Measurements from ENCODE around the gene RNF125. TPM values are rescaled to one million over a fixed set of nuclear protein-coding genes. Genes with fewer than 3 reads are reported as not detected.

RNF125 gene
- total and polyA plus RNA-seq, 9 of the 15 experiments (the other 6 are each of a cell fraction or from before 2014, with no cell fraction given): 0.01 to 0.29 (median 0.07) TPM; not detected in 1

- TF ChIP-seq ZFP36 (IDR thresholded peaks at IDR 0.05; ENCODE audit: low read depth, low read length, partially characterized antibody): peak; percentile 19
- TF ChIP-seq, protein P1, sequence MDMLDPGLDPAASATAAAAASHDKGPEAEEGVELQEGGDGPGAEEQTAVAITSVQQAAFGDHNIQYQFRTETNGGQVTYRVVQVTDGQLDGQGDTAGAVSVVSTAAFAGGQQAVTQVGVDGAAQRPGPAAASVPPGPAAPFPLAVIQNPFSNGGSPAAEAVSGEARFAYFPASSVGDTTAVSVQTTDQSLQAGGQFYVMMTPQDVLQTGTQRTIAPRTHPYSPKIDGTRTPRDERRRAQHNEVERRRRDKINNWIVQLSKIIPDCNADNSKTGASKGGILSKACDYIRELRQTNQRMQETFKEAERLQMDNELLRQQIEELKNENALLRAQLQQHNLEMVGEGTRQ (CRISPR knock-in tag; IDR thresholded peaks at IDR 0.05): no peak
- TF ChIP-seq, protein P2, sequence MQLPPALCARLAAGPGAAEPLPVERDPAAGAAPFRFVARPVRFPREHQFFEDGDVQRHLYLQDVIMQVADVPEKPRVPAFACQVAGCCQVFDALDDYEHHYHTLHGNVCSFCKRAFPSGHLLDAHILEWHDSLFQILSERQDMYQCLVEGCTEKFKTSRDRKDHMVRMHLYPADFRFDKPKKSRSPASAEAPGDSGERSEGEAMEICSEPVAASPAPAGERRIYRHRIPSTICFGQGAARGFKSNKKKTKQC (CRISPR knock-in tag; IDR thresholded peaks at IDR 0.05): no peak
- no peak for TF ChIP-seq CEBPG (CRISPR knock-in tag; IDR thresholded peaks at IDR 0.05)
- TF ChIP-seq CEBPG (tag; conservative IDR thresholded peaks at IDR 0.05 in 1 of 2, IDR thresholded peaks at IDR 0.05 in 1 of 2): peak in 1 of 2 experiments; percentile 61; a peak in 1 of 4 replicates
- peak; percentile 56 for TF ChIP-seq RBM25 (IDR thresholded peaks at IDR 0.05; ENCODE audit: low read depth, low read length, severe bottlenecking)
- TF ChIP-seq BCOR (IDR thresholded peaks at IDR 0.05): 0 out of 2 replicates have a peak, but pooled peaks have one; percentile 11
- peak; percentile 38; the same call in 1 of the 2 replicates for TF ChIP-seq RFX1 (IDR thresholded peaks at IDR 0.05)
- TF ChIP-seq CEBPB (tag; IDR thresholded peaks at IDR 0.05): peak; percentile 78
- TF ChIP-seq, protein P3, sequence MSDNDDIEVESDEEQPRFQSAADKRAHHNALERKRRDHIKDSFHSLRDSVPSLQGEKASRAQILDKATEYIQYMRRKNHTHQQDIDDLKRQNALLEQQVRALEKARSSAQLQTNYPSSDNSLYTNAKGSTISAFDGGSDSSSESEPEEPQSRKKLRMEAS (CRISPR knock-in tag; IDR thresholded peaks at IDR 0.05): no peak
- no peak overlapping the region for H3K27ac ChIP-seq (ENCODE audit: extremely low read depth, low read depth, low read length)
Measured at GRCh38 chr18:32048507-32049091, 30.0 kb downstream of the RNF125 start.

More at GRCh38 chr18:32048507-32049091, 30.0 kb downstream of the RNF125 start:
- ATAC-seq: peak; percentile 47
- BruUV-seq (replicated peaks): no TSS peak
- Histone ChIP-seq H3K27me3 (ENCODE audit: control insufficient read depth in 2 of 2, insufficient read depth in 2 of 2, low read length in 2 of 2) (peaks cover 0 to 4% of the 10 kb centered on the region in 2 experiments; a peak in 3 of 5 replicates), H3K9me3 (replicated peaks; ENCODE audit: control insufficient read depth, insufficient read depth, low read depth, low read length) (no peaks in the 10 kb centered on the region), H3K9me1 (ENCODE audit: control insufficient read depth, insufficient read depth, low read length) (no peaks in the 10 kb centered on the region), H3K36me3 (ENCODE audit: control insufficient read depth, insufficient read depth, low read length) (no peaks in the 10 kb centered on the region), H3K9ac (ENCODE audit: insufficient read depth in 1 of 2, low read depth in 2 of 2, low read length in 2 of 2) (no peak overlapping the region), H4K20me1 (replicated peaks; ENCODE audit: control insufficient read depth, insufficient read depth, low read length) (no peaks in the 10 kb centered on the region), H3K4me3 (no peak overlapping the region), H2AFZ (ENCODE audit: low read depth, low read length) (no peak overlapping the region), H3K79me2 (ENCODE audit: control insufficient read depth, insufficient read depth, low read length) (no peaks in the 10 kb centered on the region), H3K4me1 (replicated peaks in 1 of 2; ENCODE audit: control insufficient read depth in 2 of 2, insufficient read depth in 2 of 2, low read length in 2 of 2) (no peaks in the 10 kb centered on the region), H3K4me2 (ENCODE audit: insufficient read depth, low read length) (no peak overlapping the region)
- in situ Hi-C loops (cut with MboI) (no loop called here), intact Hi-C loops (cut with micrococcal nuclease) (no loop called here)
- FAIRE-seq: no peak
- DNase-seq (ENCODE audit: extremely low read depth in 1 of 4, low spot score in 3 of 4): no peak
- 2% methylated on average over 4 of the region's 4 CpGs for whole genome bisulfite sequencing (ENCODE audit: insufficient coverage, low coverage, missing lambda C conversion rate)
- POLR2A ChIA-PET: interaction anchor here (0.9 kb wide), 1 partner anchor 12 kb away, joined by 3 read pairs; no protein-coding TSS in a partner anchor
- CTCF ChIA-PET (ENCODE audit: low intra/inter-chr PET ratio): no interaction called here
